ENCODE data around the gene ACAN. TPM values are rescaled to one million over a fixed set of nuclear protein-coding genes. Genes with fewer than 3 reads are reported as not detected.

The ACAN gene
- total RNA-seq, 2 donors from 2014 or later = 0.17 to 0.35 TPM

GRCh38 chr15:88818920-88819319, 15.7 kb downstream of the ACAN start:
- no peaks in the 10 kb centered on the region for H3K9me3 ChIP-seq
- H3K27ac ChIP-seq = no peak overlapping the region
- H3K27me3 ChIP-seq = no peaks in the 10 kb centered on the region
- no peak for DNase-seq
- intact Hi-C loops (cut with DNase I) = no loop called here
- no peaks in the 10 kb centered on the region for H3K36me3 ChIP-seq
- H3K9ac ChIP-seq (ENCODE audit: low read depth in 2 of 2, low read length in 2 of 2) = no peak overlapping the region
- no peak overlapping the region for H3K4me3 ChIP-seq
- no peak for TF ChIP-seq CTCF (IDR thresholded peaks at IDR 0.05)
- H3K4me1 ChIP-seq = no peaks in the 10 kb centered on the region

GRCh38 chr15:88821993-88822392, 18.8 kb downstream of the ACAN start:
- Histone ChIP-seq H3K9me3 (no peaks in the 10 kb centered on the region), H3K4me1 (no peaks in the 10 kb centered on the region), H3K9ac (ENCODE audit: low read depth in 2 of 2, low read length in 2 of 2) (no peak overlapping the region), H3K36me3 (no peaks in the 10 kb centered on the region), H3K27me3 (no peaks in the 10 kb centered on the region), H3K4me3 (no peak overlapping the region), H3K27ac (no peak overlapping the region)
- no peak for DNase-seq
- intact Hi-C loops (cut with DNase I) = no loop called here
- no peak for TF ChIP-seq CTCF (IDR thresholded peaks at IDR 0.05)

GRCh38 chr15:88828791-88829190, 25.6 kb downstream of the ACAN start:
- intact Hi-C loops (cut with DNase I) = no loop called here
- Histone ChIP-seq H3K4me1 (no peaks in the 10 kb centered on the region), H3K9ac (ENCODE audit: low read depth in 2 of 2, low read length in 2 of 2) (no peak overlapping the region), H3K27me3 (no peaks in the 10 kb centered on the region), H3K27ac (no peak overlapping the region), H3K36me3 (no peaks in the 10 kb centered on the region), H3K4me3 (no peak overlapping the region), H3K9me3 (no peaks in the 10 kb centered on the region)
- TF ChIP-seq CTCF (IDR thresholded peaks at IDR 0.05) = no peak
- no peak for DNase-seq

- intact Hi-C loops (cut with DNase I) = loop anchor here (5.0 to 10.0 kb wide), 3 partner anchors 173 to 355 kb away; partner anchors contain the start of gene AEN
- H3K9me3 ChIP-seq = no peaks in the 10 kb centered on the region
- no peak for TF ChIP-seq CTCF (IDR thresholded peaks at IDR 0.05)
- H3K27ac ChIP-seq = no peak overlapping the region
- H3K36me3 ChIP-seq = no peaks in the 10 kb centered on the region
- DNase-seq = no peak
- no peak overlapping the region for H3K9ac ChIP-seq (ENCODE audit: low read depth in 2 of 2, low read length in 2 of 2)
- no peaks in the 10 kb centered on the region for H3K27me3 ChIP-seq
- no peaks in the 10 kb centered on the region for H3K4me1 ChIP-seq
- H3K4me3 ChIP-seq = no peak overlapping the region
Observed at GRCh38 chr15:88830016-88830415, 26.8 kb downstream of the ACAN start.

- H3K27ac ChIP-seq = no peak overlapping the region
- DNase-seq = no peak
- no peak for TF ChIP-seq CTCF (IDR thresholded peaks at IDR 0.05)
- no peaks in the 10 kb centered on the region for H3K27me3 ChIP-seq
- no peaks in the 10 kb centered on the region for H3K36me3 ChIP-seq
- H3K4me3 ChIP-seq = no peak overlapping the region
- intact Hi-C loops (cut with DNase I) = loop anchor here (5.0 to 10.0 kb wide), 3 partner anchors 176 to 358 kb away; partner anchors contain the start of gene AEN
- no peaks in the 10 kb centered on the region for H3K4me1 ChIP-seq
- H3K9ac ChIP-seq (ENCODE audit: low read depth in 2 of 2, low read length in 2 of 2) = no peak overlapping the region
- H3K9me3 ChIP-seq = no peaks in the 10 kb centered on the region
Observed at GRCh38 chr15:88832820-88833730, 29.8 kb downstream of the ACAN start.
